Measurements from ENCODE around the gene NSD1.

Gene NSD1

DNA sequence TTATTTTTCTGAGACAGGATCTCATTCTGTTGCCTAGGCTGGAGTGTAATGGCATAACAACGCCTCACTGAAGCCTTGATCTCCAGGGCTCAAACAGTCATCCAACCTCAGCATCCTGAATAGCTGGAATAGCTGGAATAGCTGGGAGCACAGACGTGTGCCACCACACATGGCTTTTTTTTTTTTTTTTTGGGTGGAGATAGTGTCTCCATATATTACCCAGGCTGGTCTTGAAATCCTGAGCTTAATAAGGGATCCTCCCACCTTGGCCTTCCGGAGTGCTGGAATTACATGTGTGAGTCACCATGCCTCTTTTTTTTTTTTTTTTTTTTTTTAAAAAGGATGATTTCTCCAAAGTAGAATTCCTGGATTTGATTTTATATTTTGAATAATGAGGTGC is 60.7 kb downstream of the NSD1 start:
- no peak for DNase-seq (ENCODE audit: low read depth in 1 of 2, low spot score in 1 of 2)
- TF ChIP-seq GABPA (IDR thresholded peaks at IDR 0.05; ENCODE audit: low read depth), result no peak
- TF ChIP-seq, protein P1, sequence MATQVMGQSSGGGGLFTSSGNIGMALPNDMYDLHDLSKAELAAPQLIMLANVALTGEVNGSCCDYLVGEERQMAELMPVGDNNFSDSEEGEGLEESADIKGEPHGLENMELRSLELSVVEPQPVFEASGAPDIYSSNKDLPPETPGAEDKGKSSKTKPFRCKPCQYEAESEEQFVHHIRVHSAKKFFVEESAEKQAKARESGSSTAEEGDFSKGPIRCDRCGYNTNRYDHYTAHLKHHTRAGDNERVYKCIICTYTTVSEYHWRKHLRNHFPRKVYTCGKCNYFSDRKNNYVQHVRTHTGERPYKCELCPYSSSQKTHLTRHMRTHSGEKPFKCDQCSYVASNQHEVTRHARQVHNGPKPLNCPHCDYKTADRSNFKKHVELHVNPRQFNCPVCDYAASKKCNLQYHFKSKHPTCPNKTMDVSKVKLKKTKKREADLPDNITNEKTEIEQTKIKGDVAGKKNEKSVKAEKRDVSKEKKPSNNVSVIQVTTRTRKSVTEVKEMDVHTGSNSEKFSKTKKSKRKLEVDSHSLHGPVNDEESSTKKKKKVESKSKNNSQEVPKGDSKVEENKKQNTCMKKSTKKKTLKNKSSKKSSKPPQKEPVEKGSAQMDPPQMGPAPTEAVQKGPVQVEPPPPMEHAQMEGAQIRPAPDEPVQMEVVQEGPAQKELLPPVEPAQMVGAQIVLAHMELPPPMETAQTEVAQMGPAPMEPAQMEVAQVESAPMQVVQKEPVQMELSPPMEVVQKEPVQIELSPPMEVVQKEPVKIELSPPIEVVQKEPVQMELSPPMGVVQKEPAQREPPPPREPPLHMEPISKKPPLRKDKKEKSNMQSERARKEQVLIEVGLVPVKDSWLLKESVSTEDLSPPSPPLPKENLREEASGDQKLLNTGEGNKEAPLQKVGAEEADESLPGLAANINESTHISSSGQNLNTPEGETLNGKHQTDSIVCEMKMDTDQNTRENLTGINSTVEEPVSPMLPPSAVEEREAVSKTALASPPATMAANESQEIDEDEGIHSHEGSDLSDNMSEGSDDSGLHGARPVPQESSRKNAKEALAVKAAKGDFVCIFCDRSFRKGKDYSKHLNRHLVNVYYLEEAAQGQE (IDR thresholded peaks at IDR 0.05; ENCODE audit: insufficient replicate concordance, low read depth), result no peak
- TF ChIP-seq, protein P2, sequence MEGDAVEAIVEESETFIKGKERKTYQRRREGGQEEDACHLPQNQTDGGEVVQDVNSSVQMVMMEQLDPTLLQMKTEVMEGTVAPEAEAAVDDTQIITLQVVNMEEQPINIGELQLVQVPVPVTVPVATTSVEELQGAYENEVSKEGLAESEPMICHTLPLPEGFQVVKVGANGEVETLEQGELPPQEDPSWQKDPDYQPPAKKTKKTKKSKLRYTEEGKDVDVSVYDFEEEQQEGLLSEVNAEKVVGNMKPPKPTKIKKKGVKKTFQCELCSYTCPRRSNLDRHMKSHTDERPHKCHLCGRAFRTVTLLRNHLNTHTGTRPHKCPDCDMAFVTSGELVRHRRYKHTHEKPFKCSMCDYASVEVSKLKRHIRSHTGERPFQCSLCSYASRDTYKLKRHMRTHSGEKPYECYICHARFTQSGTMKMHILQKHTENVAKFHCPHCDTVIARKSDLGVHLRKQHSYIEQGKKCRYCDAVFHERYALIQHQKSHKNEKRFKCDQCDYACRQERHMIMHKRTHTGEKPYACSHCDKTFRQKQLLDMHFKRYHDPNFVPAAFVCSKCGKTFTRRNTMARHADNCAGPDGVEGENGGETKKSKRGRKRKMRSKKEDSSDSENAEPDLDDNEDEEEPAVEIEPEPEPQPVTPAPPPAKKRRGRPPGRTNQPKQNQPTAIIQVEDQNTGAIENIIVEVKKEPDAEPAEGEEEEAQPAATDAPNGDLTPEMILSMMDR (IDR thresholded peaks at IDR 0.05; ENCODE audit: insufficient read depth, low read length), result no peak
- H3K4me3 ChIP-seq (replicated peaks; ENCODE audit: insufficient read depth, low read length), result no peak overlapping the region
- H3K27ac ChIP-seq (replicated peaks), result no peak overlapping the region
- no peaks in the 10 kb centered on the region for H3K27me3 ChIP-seq (ENCODE audit: insufficient read depth, poor library complexity, severe bottlenecking)

DNA sequence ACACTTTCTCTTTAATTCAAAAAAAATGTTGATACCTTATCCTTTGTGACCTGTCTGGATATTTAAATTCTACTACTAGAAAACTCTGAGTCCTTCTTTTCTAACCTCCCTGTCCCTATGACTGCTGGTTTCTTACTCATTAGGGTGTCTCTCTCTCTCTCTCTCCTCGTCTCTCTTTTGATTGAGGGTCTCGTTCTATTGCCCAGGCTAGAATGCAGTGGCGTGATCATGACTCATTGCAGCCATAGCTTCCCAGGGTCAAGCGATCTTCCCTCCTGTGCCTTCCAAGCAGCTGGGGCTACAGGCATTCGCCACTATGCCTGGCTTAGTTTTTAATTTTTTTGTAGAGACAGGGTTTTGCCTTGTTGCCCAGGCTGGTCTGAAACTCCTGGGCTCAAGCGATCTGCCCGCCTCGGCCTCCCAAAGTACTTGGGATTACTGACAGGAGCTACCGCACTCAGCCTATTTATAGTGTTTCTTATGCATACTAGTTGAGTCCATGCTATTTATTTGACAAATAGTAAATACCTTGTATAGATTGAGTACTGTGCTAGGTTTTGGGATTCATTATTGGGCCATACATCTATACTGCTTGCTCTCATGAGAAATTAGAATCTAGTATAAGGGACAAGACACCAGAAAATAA is 61.9 kb downstream of the NSD1 start:
- Histone ChIP-seq H3K4me3 (replicated peaks; ENCODE audit: insufficient read depth, low read length) (no peak overlapping the region), H3K27ac (replicated peaks) (no peak overlapping the region), H3K27me3 (ENCODE audit: insufficient read depth, poor library complexity, severe bottlenecking) (no peaks in the 10 kb centered on the region)
- TF ChIP-seq, protein P1 (IDR thresholded peaks at IDR 0.05; ENCODE audit: insufficient replicate concordance, low read depth), result no peak
- TF ChIP-seq GABPA (IDR thresholded peaks at IDR 0.05; ENCODE audit: low read depth), result no peak
- no peak for TF ChIP-seq SPI1 (IDR thresholded peaks at IDR 0.05; ENCODE audit: borderline replicate concordance, low read depth)
- no peak for TF ChIP-seq POLR2AphosphoS5 (IDR thresholded peaks at IDR 0.05; ENCODE audit: low read depth)
- TF ChIP-seq, protein P2 (IDR thresholded peaks at IDR 0.05; ENCODE audit: insufficient read depth, low read length), result no peak
- DNase-seq (ENCODE audit: low read depth in 1 of 2, low spot score in 1 of 2), result no peak

DNA sequence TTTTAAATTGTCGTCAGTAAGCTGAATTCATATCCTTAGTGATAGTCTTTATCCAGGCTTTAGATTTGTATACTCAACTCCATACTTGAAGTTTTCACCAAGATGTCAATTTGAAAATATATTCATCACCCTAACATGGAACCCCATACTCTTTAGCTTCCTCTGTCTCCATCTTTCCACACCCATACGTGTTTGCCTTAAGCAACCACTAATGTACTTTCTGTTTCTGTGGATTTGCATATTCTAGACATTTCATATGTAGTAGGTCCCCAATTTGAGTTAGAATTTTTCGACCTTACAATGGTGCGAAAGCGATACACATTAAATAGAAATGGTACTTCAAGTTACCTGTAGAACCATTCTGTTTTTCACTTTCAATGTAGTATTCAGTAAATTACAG is 65.2 kb downstream of the NSD1 start:
- Histone ChIP-seq H3K27me3 (ENCODE audit: insufficient read depth, poor library complexity, severe bottlenecking) (no peaks in the 10 kb centered on the region), H3K4me3 (replicated peaks; ENCODE audit: insufficient read depth, low read length) (no peak overlapping the region), H3K27ac (replicated peaks) (no peak overlapping the region)
- no peak for DNase-seq (ENCODE audit: low read depth in 1 of 2, low spot score in 1 of 2)
- TF ChIP-seq, protein P1 (IDR thresholded peaks at IDR 0.05; ENCODE audit: insufficient replicate concordance, low read depth), result no peak
- TF ChIP-seq POLR2AphosphoS5 (IDR thresholded peaks at IDR 0.05; ENCODE audit: low read depth) (no peak), GABPA (IDR thresholded peaks at IDR 0.05; ENCODE audit: low read depth) (no peak), SPI1 (IDR thresholded peaks at IDR 0.05; ENCODE audit: borderline replicate concordance, low read depth) (no peak)
- TF ChIP-seq, protein P2 (IDR thresholded peaks at IDR 0.05; ENCODE audit: insufficient read depth, low read length), result no peak
